Hepatocyte (in vitro differentiated cells): Measurements from ENCODE around the gene SLC12A7. TPM values are rescaled to one million over a fixed set of nuclear protein-coding genes. Genes with fewer than 3 reads are reported as not detected.

Source experiments
- DNase-seq: peaks from one replicate; pipeline ENCODE4 v3.0.0-alpha.2; 2016; ENCODE audit warnings: low spot score
- H2AFZ ChIP-seq: fragments of 200-600 bp; sonication (generic); 2 replicates; pipeline ENCODE4 v1.6.0; 2016; ENCODE audit warnings: antibody characterized with exemption, mild to moderate bottlenecking
- H3K27ac ChIP-seq: fragments of 200-600 bp; sonication (generic); 2 replicates; pipeline ENCODE4 v1.5.1; 2016; ENCODE audit warnings: mild to moderate bottlenecking
- H3K27me3 ChIP-seq: fragments of 200-600 bp; sonication (generic); 2 replicates; pipeline ENCODE4 v1.6.1; 2016
- H3K36me3 ChIP-seq: fragments of 200-600 bp; sonication (generic); replicated peaks from 2 replicates; pipeline ENCODE4 v1.5.1; 2016; ENCODE audit warnings: low read depth; ENCODE audit not compliant: insufficient read depth
- H3K4me1 ChIP-seq: fragments of 200-600 bp; sonication (generic); 2 replicates; pipeline ENCODE4 v1.5.1; 2016; ENCODE audit warnings: mild to moderate bottlenecking, moderate library complexity; ENCODE audit not compliant: insufficient read depth
- H3K4me2 ChIP-seq: fragments of 200-600 bp; sonication (generic); 2 replicates; pipeline ENCODE4 v1.6.0; 2016
- H3K4me3 ChIP-seq: fragments of 200-600 bp; sonication (generic); 2 replicates; pipeline ENCODE4 v1.5.1; 2016; ENCODE audit warnings: mild to moderate bottlenecking
- H3K79me2 ChIP-seq: fragments of 200-600 bp; sonication (generic); 2 replicates; pipeline ENCODE4 v1.6.0; 2017; ENCODE audit warnings: mild to moderate bottlenecking
- H3K9me2 ChIP-seq: fragments of 200-600 bp; sonication (generic); replicated peaks from 2 replicates; pipeline ENCODE4 v1.6.0; 2017; ENCODE audit warnings: mild to moderate bottlenecking; ENCODE audit not compliant: insufficient read depth
- H3K9me3 ChIP-seq: fragments of 200-600 bp; sonication (generic); 2 replicates; pipeline ENCODE4 v1.5.1; 2016; ENCODE audit warnings: low read depth, mild to moderate bottlenecking
- H4K20me1 ChIP-seq: fragments of 200-600 bp; sonication (generic); 2 replicates; pipeline ENCODE4 v1.6.0; 2016; ENCODE audit warnings: mild to moderate bottlenecking; ENCODE audit not compliant: insufficient read depth, poor library complexity, severe bottlenecking
- CTCF ChIP-seq: fragments of 200-600 bp; sonication (generic); IDR thresholded peaks from 2 replicates; pipeline ENCODE4 v1.5.1; 2016; ENCODE audit warnings: antibody characterized with exemption, mild to moderate bottlenecking; ENCODE audit not compliant: poor library complexity
- EZH2 ChIP-seq: fragments of 200-600 bp; sonication (generic); IDR thresholded peaks from 2 replicates; pipeline ENCODE4 v1.6.1; 2016; ENCODE audit warnings: antibody characterized with exemption, mild to moderate bottlenecking, borderline replicate concordance
- EZH2phosphoT487 ChIP-seq: fragments of 200-600 bp; sonication (generic); IDR thresholded peaks from one replicate; pipeline ENCODE4 v1.6.1; 2018; ENCODE audit warnings: antibody characterized with exemption, mild to moderate bottlenecking, low read depth, moderate library complexity; ENCODE audit not compliant: unreplicated experiment, severe bottlenecking
- WGBS: methylation state at CpG from one replicate; pipeline ENCODE4 v1.1.6; 2016; ENCODE audit warnings: low lambda C conversion rate; ENCODE audit errors: missing lambda C conversion rate; 5-methylcytosine and 5-hydroxymethylcytosine counted together
- polyA plus RNA-seq: library from polyadenylated mRNA; unstranded; fragments of >200 nt; fragmentation: Nextera tagmentation; extraction: Ambion mirVana; gene quantifications from 2 replicates; pipeline ENCODE4 v1.2.1, GENCODE V29; 2016
- total RNA-seq: library from RNA; depleted of rRNA; stranded (reverse); fragments of >200 nt; gene quantifications from 2 replicates; pipeline ENCODE4 v1.2.3, GENCODE V29; 2014

Gene SLC12A7
- total and polyA plus RNA-seq, 2 experiments from 2014 or later: 30.2 to 34.3 TPM

- Histone ChIP-seq H3K4me2 (no peak overlapping the region), H3K36me3 (no peaks in the 10 kb centered on the region), H4K20me1 (no peaks in the 10 kb centered on the region), H3K27me3 (no peaks in the 10 kb centered on the region), H2AFZ (no peak overlapping the region), H3K4me3 (no peak overlapping the region), H3K9me2 (no peaks in the 10 kb centered on the region), H3K79me2 (no peaks in the 10 kb centered on the region), H3K27ac (no peak overlapping the region), H3K4me1 (peaks cover 5% of the 10 kb centered on the region), H3K9me3 (no peaks in the 10 kb centered on the region)
- WGBS: 90% methylated on average over 10 of the region's 10 CpGs
- no peak for TF ChIP-seq EZH2
- TF ChIP-seq CTCF: no peak
- no peak for TF ChIP-seq EZH2phosphoT487
- no peak for DNase-seq
These were observed 81.0 kb downstream of the SLC12A7 start for GRCh38 chr5:1030801-1031271.

GRCh38 chr5:1029945-1030625 is 81.8 kb downstream of the SLC12A7 start:
- Histone ChIP-seq H3K4me1 (peaks cover 5% of the 10 kb centered on the region), H3K27ac (no peak overlapping the region), H3K4me3 (no peak overlapping the region), H3K9me2 (no peaks in the 10 kb centered on the region), H3K36me3 (no peaks in the 10 kb centered on the region), H3K27me3 (no peaks in the 10 kb centered on the region), H4K20me1 (no peaks in the 10 kb centered on the region), H2AFZ (no peak overlapping the region), H3K9me3 (no peaks in the 10 kb centered on the region), H3K4me2 (no peak overlapping the region), H3K79me2 (no peaks in the 10 kb centered on the region)
- 87% methylated on average over 8 of the region's 10 CpGs for WGBS
- DNase-seq: no peak
- TF ChIP-seq EZH2 (no peak), CTCF (no peak), EZH2phosphoT487 (no peak)

- Histone ChIP-seq H3K4me1 (peaks cover 5% of the 10 kb centered on the region), H3K4me3 (no peak overlapping the region), H3K27me3 (no peaks in the 10 kb centered on the region), H3K9me2 (no peaks in the 10 kb centered on the region), H3K9me3 (no peaks in the 10 kb centered on the region), H4K20me1 (no peaks in the 10 kb centered on the region), H3K36me3 (no peaks in the 10 kb centered on the region), H3K79me2 (no peaks in the 10 kb centered on the region), H2AFZ (no peak overlapping the region), H3K27ac (no peak overlapping the region), H3K4me2 (no peak overlapping the region)
- WGBS: 77% methylated on average over 24 of the region's 24 CpGs
- DNase-seq: no peak
- TF ChIP-seq EZH2: no peak
- TF ChIP-seq EZH2phosphoT487: no peak
- TF ChIP-seq CTCF: no peak
These were observed 82.5 kb downstream of the SLC12A7 start for GRCh38 chr5:1029282-1029944.
